HG03060 (cell line): ENCODE data around the gene CFAP299.

ENCODE experiments used
- ATAC-seq: cut with Tn5 transposase; IDR thresholded peaks from one replicate; pipeline ENCODE4 v1.9.1; 2021; ENCODE audit warnings: low read depth, moderate number of reproducible peaks; ENCODE audit not compliant: unreplicated experiment

Gene CFAP299

DNA sequence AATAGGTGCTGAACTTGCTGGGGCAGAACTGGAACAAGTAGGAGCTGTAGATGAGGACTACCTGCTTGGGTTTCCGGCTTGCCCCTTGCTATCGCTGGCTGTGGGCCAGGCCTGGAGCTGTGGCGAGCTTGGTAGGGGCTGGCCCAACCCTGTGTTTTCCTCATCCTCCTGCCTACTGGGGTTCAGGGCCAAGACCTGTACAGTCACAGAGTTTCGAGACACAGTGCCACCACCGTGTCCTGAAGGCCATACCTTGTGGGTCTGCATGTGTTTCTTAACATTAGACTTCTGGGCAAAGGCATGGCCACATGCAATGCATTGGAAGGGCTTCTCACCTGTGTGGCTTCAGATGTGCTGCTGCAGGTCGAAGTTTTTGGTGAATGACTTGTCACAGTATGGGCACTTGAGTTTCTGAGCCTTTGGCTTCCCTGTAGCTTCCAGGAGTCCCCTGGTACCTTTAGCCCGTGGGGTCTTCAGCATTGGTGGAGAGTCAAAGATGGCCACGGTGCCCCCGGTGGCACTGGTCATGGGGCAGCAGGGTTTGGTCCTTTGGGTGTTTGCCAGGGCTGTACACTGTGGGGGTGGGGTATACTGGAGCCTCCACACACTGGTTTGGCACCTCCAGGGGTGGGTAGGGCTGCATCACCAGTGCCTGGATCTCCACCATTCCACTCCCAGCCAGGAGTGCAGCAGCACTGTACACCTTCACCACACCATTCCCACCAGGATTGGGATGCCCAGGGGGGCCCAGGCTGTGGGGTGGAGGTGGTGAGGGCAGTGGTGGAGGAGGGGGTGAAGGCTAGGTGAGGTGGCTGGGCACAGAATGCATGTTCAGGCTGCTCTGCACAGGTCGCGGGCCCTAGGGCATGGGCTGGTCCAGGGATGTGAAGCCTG lies 52.1 kb downstream of the CFAP299 start:
- no peak for ATAC-seq

DNA sequence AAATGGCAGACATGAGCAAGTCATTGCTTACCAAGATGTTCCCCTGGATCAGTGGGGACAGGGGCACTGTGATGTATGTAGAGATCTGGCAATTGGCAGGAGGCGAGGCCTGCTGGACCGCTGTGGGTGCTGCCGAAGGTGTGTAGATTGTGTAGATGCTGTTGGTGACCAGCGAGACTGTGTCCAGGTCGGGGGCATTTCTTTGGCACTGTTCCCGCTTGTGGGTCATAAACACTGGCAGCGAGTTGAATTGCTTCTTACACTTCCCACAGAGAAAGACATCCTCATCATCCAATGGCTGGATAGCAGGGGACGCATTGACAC lies 52.7 kb downstream of the CFAP299 start:
- ATAC-seq = no peak

- no peak for ATAC-seq
Observed at GRCh38 chr4:80390178-80390577, 54.6 kb downstream of the CFAP299 start.

GRCh38 chr4:80393246-80393969 lies 57.9 kb downstream of the CFAP299 start:
- no peak for ATAC-seq

DNA sequence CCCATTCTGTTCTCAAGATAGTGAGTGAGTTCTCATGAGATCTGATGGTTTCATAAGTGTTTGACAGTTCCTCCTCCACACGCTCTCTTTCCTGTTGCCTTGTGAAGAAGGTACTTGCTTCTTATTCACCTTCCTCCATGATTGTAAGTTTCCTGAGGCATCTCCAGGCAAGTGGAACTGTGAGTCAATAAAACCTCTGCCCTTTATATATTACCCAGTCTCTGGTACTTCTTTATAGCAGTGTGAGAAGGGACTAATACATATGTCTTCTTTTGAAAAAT lies 58.4 kb downstream of the CFAP299 start:
- ATAC-seq = no peak

DNA sequence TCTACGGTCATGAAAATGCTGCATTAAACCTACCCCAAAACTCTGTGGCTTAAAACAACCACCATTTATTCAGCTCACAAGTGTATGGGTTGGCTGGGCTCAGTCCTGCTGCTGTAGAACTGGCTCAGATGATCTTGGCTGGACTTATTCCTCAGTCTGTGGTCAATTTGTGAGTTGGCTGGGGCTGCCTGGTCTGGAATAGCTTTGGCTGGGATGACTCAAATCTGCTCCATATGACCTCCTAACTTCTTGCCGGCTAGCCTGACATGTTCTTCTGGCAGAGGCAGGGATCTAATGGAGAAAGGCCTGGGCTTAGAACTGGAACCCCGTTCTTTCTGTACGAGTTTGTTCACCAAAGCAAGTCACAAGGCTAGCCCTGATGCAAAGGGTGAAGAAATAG lies 71.7 kb downstream of the CFAP299 start:
- no peak for ATAC-seq

GRCh38 chr4:80409809-80410208 lies 74.3 kb downstream of the CFAP299 start:
- ATAC-seq = no peak

DNA sequence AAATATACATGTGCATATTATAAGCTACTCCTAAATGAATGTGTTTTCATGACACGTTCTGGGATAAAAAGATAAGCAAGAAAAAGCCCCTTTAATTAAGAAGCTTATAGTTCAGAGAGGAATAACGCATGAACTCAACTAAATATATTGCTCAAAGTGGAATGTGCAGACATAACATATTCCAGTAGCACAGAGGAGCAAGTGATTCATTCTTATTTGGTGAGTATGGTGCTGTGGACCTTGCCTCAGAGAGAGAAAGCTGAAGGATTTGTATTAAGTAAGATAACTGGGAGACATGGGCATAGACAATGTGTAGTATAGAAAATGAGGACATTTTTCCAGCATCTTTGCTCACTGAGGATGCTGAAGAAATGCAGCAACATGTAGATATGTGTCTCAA lies 76.8 kb downstream of the CFAP299 start:
- ATAC-seq = no peak

DNA sequence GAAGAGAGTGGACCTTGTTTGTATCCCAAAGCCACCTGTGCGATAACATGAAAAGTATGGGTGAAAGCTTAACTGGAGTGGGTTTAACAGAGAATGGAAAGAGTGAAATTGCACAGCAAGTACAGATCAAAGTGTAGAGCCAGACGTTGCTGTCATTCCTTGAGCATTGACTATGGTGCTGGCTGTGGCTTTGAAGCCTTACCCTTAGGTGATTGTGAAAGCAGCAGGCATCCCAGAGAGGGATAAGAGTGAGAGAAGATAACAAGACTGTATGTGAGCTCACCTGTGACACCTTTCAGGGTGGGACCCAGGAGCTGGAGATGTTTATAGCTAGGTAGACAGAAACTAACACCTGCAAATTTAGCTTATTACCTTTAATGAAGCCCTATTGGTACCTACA lies 77.6 kb downstream of the CFAP299 start:
- no peak for ATAC-seq

GRCh38 chr4:80417019-80417418 lies 81.5 kb downstream of the CFAP299 start:
- ATAC-seq = no peak

- no peak for ATAC-seq
Observed at GRCh38 chr4:80419946-80420345, 84.4 kb downstream of the CFAP299 start.

- ATAC-seq = no peak
Observed at GRCh38 chr4:80420638-80421037, 85.1 kb downstream of the CFAP299 start.

DNA sequence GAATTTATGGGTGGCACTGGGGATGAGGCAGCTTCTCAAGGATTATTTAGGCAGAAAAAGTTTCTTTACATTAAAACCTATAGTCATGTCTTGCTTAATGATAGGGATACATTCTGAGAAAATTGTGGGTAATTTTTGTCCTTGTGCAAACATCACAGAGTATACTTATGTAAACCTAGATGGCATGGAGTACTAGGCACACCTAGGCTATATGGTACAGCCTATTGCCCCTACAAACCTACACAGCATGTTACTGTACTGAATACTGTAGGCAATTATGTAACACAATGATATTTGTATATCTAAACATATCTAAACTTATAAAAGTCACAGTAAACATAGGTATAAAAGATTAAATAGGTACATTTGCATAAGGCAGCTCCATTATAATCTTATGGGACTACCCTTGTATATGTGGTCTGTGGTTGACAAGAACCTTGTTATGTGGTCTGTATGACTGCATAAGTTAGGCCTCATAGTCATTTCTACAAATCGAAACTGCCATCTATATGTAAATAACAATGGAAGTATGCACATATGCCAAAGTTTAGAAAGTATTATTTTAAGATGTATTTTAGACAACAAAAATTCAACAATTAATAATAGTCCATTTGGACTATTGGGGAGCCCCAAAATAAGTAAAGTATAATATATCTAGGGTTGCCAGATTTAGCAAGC lies 87.3 kb downstream of the CFAP299 start:
- no peak for ATAC-seq

- no peak for ATAC-seq
Observed at GRCh38 chr4:80423553-80424224, 88.2 kb downstream of the CFAP299 start.

DNA sequence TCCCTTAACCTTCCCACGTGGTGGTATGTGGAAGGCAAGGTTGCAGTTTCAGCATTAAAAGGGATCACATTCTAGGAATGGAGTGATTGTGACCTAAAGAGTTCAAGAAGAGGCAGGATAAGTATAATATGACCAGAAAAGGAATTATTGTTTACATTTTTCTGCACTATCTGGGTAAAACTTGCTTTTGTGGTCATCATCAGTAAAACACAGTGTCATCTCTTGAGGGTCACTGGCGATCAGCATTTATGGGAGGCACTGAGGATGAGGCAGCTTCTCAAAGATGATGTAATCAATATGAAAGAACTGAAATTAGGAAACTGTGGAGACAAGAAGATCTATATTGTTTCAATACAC lies 88.7 kb downstream of the CFAP299 start:
- ATAC-seq = no peak

GRCh38 chr4:80425124-80426100 lies 89.9 kb downstream of the CFAP299 start:
- no peak for ATAC-seq

DNA sequence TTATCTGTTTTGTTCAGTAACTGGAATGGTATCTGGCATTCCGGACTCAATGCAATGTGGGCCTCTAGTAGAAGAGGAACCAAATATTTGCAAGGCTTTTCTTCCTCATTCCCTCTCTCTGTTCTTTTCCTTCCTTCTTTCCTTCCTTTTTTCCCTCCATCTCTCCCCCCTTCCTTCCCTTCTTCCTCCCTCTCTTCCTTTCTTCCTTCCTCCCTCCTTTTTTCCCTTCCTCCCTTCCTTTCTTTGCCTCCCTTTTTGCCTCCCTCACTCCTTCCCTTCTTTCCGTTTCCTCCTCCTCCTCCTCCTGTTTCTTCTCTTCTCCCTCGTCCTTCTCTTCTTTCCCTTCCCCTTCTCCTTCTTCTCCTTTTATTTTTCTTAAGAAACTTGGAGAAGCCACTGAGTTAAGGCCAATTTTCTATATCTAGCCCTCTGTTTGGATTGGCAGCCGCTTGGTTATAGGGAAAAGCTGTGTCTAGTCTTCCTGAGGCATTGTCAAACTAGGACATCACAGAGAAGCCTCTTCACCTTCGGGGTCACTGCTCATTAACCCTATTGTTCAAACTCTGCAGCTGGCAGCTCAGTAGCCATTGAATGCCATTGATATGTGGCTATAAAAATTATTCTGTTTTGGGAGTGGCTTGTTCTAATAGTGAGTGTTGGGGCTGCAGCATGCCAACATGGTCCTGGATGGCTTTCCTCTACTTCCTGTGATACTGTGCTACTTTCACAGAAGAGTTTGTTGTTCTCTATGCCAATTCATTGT lies 95.9 kb downstream of the CFAP299 start:
- ATAC-seq = no peak

DNA sequence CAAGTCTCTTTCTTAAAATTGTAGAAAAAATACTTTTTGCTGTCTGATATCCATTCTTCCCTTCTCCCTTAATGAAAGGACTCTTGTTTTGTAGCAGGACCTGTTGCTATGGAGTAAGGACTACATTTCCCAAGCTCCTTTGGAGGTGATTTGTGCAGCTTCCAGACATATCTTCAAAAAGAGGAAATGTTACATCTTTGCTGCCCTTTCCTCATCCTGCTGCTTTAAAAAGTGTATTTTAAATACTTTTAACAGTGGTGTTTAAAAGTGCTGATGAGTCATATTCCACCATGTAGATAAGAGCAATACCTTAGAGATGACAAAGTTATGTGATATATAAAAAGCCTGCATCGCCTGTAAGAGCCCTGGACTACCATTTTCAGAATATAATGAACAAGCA lies 98.7 kb downstream of the CFAP299 start:
- ATAC-seq = no peak

DNA sequence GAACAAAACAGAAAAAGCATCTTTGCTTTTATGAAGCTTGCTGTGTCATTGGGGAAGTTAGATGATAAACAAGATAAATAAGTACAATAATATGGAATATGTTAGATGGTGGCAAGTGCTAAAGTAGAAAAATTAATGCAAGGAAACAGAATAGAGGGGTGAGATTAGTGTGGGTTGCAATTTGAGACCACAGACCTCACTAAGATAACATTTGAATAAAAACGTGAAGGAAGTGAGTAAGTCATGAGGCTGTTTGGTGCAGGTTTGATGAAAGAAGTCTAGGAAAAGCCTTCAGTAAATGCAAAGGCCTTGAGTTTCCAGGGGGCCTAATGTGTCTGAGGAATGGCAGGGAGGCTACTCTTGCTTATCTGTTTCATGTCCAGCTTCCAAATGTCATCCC lies 102.5 kb downstream of the CFAP299 start:
- no peak for ATAC-seq
